Neural progenitor cell (in vitro differentiated cells): ENCODE results near the gene CCDC15.

ENCODE experiments used
- EZH2 ChIP-seq: fragments of 200-600 bp; sonication (generic); IDR thresholded peaks from 2 replicates; pipeline ENCODE4 v1.6.1; 2017; ENCODE audit warnings: antibody characterized with exemption, mild to moderate bottlenecking, moderate library complexity
- TF ChIP-seq, protein P1 (sequence below): fragments of 200-600 bp; sonication (generic); IDR thresholded peaks from 2 replicates; pipeline ENCODE4 v1.5.1; 2017; ENCODE audit warnings: antibody characterized with exemption, mild to moderate bottlenecking

DNA sequence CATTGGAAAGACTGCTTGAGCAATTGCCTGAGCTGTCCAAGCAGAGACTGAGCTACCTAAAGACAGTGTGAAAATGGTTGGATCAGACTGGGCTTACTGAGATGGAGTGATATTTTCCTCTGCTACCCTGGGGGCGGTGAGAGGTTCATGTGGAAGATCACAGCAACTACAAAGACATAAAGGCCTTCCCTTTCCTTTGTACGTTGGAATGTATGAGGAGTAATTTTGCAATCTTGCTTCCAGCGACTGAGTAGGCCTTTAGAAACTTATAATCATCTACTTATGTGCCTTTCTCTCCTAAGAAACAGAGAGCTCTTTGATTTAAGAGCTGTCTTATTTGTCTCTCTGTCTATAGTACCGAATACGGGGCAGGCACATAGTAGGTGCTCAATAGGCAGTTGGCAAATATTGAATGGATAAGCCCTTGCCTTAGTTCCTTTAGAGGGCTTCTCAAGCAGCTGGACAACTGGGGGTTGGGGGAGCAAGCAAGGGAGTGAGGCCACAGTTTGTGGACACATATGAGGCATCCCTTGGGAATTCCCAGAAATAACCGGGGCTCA is 15.7 kb upstream of the CCDC15 start:
- TF ChIP-seq EZH2 = no peak
- TF ChIP-seq, protein P1, sequence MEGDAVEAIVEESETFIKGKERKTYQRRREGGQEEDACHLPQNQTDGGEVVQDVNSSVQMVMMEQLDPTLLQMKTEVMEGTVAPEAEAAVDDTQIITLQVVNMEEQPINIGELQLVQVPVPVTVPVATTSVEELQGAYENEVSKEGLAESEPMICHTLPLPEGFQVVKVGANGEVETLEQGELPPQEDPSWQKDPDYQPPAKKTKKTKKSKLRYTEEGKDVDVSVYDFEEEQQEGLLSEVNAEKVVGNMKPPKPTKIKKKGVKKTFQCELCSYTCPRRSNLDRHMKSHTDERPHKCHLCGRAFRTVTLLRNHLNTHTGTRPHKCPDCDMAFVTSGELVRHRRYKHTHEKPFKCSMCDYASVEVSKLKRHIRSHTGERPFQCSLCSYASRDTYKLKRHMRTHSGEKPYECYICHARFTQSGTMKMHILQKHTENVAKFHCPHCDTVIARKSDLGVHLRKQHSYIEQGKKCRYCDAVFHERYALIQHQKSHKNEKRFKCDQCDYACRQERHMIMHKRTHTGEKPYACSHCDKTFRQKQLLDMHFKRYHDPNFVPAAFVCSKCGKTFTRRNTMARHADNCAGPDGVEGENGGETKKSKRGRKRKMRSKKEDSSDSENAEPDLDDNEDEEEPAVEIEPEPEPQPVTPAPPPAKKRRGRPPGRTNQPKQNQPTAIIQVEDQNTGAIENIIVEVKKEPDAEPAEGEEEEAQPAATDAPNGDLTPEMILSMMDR = no peak
